ENCODE measurements around the gene PSMD14. TPM values are rescaled to one million over a fixed set of nuclear protein-coding genes. Genes with fewer than 3 reads are reported as not detected.

Gene PSMD14
- total and polyA plus RNA-seq, 2 donors (not counting 1 experiment from before 2014, with no cell fraction given): 7.4 to 27.0 TPM

- no peaks in the 10 kb centered on the region for H3K27me3 Mint-ChIP-seq
- ATAC-seq (ENCODE audit: low read depth): no peak
- no peaks in the 10 kb centered on the region for H3K27me3 ChIP-seq (replicated peaks in 1 of 4; ENCODE audit: control extremely low read depth in 1 of 4, control insufficient read depth in 3 of 4, insufficient read depth in 4 of 4, low read length in 3 of 4)
- H3K4me1 ChIP-seq (ENCODE audit: control insufficient read depth in 2 of 2, insufficient read depth in 2 of 2, low read length in 2 of 2): no peaks in the 10 kb centered on the region
- H3K4me3 Mint-ChIP-seq: no peak overlapping the region
- H3K4me2 ChIP-seq (replicated peaks; ENCODE audit: low read depth, low read length, poor library complexity, severe bottlenecking): no peak overlapping the region
- intact Hi-C loops (cut with micrococcal nuclease): no loop called here
- H3K79me2 ChIP-seq (ENCODE audit: control insufficient read depth, insufficient read depth, low read length): no peaks in the 10 kb centered on the region
- H3K4me3 ChIP-seq (ENCODE audit: control extremely low read depth in 1 of 5, extremely low read depth in 1 of 5, insufficient read depth in 1 of 5, low read depth in 2 of 5, low read length in 4 of 5): no peak overlapping the region
- no peak overlapping the region for H3K27ac ChIP-seq (ENCODE audit: low read length in 2 of 2)
- H3K9ac ChIP-seq (ENCODE audit: low read length): no peak overlapping the region
- no peaks in the 10 kb centered on the region for H3K9me3 Mint-ChIP-seq (ENCODE audit: insufficient read depth)
- POLR2A ChIA-PET: no interaction called here
- CTCF ChIA-PET: no interaction called here
- no peaks in the 10 kb centered on the region for H3K9me3 ChIP-seq (ENCODE audit: control extremely low read depth in 1 of 3, control insufficient read depth in 2 of 3, insufficient read depth in 1 of 3, low read length in 2 of 3)
- no peak overlapping the region for H2AFZ ChIP-seq (ENCODE audit: insufficient read depth, low read depth, low read length, poor library complexity, severe bottlenecking)
- WGBS (ENCODE audit: insufficient coverage): no CpG with 5 or more reads among the region's 3 CpGs
- no peaks in the 10 kb centered on the region for H4K20me1 ChIP-seq (ENCODE audit: control insufficient read depth, insufficient read depth, low read length, poor library complexity, severe bottlenecking)
- H3K36me3 ChIP-seq (replicated peaks in 1 of 2; ENCODE audit: control extremely low read depth in 1 of 2, control insufficient read depth in 1 of 2, extremely low read depth in 1 of 2, insufficient read depth in 2 of 2, low read length in 1 of 2): peaks cover 3 to 4% of the 10 kb centered on the region in 2 experiments
- H3K4me1 Mint-ChIP-seq: peaks cover 17% of the 10 kb centered on the region
- TF ChIP-seq EZH2 (IDR thresholded peaks at IDR 0.05; ENCODE audit: borderline replicate concordance, insufficient read depth, low read depth, low read length, poor library complexity, severe bottlenecking) (no peak), CTCF (IDR thresholded peaks at IDR 0.05) (no peak)
- no peak for DNase-seq
- no peak overlapping the region for H3K27ac Mint-ChIP-seq
These were observed 73.3 kb downstream of the PSMD14 start for GRCh38 chr2:161381546-161381945.

- H3K9me3 ChIP-seq (ENCODE audit: control extremely low read depth in 1 of 3, control insufficient read depth in 2 of 3, insufficient read depth in 1 of 3, low read length in 2 of 3): no peaks in the 10 kb centered on the region
- H3K9ac ChIP-seq (ENCODE audit: low read length): no peak overlapping the region
- no peaks in the 10 kb centered on the region for H3K27me3 ChIP-seq (replicated peaks in 1 of 4; ENCODE audit: control extremely low read depth in 1 of 4, control insufficient read depth in 3 of 4, insufficient read depth in 4 of 4, low read length in 3 of 4)
- ATAC-seq (ENCODE audit: low read depth): no peak
- DNase-seq: no peak
- Mint-ChIP-seq H3K27ac (no peak overlapping the region), H3K4me3 (no peak overlapping the region), H3K4me1 (peaks cover 20% of the 10 kb centered on the region), H3K9me3 (ENCODE audit: insufficient read depth) (no peaks in the 10 kb centered on the region), H3K27me3 (no peaks in the 10 kb centered on the region)
- CTCF ChIA-PET: no interaction called here
- TF ChIP-seq CTCF (IDR thresholded peaks at IDR 0.05): no peak
- no peaks in the 10 kb centered on the region for H3K79me2 ChIP-seq (ENCODE audit: control insufficient read depth, insufficient read depth, low read length)
- no peak overlapping the region for H3K4me2 ChIP-seq (replicated peaks; ENCODE audit: low read depth, low read length, poor library complexity, severe bottlenecking)
- H3K4me3 ChIP-seq (ENCODE audit: control extremely low read depth in 1 of 5, extremely low read depth in 1 of 5, insufficient read depth in 1 of 5, low read depth in 2 of 5, low read length in 4 of 5): no peak overlapping the region
- WGBS (ENCODE audit: insufficient coverage): no CpG with 5 or more reads among the region's 4 CpGs
- peaks cover 3% of the 10 kb centered on the region in 2 experiments for H3K36me3 ChIP-seq (replicated peaks in 1 of 2; ENCODE audit: control extremely low read depth in 1 of 2, control insufficient read depth in 1 of 2, extremely low read depth in 1 of 2, insufficient read depth in 2 of 2, low read length in 1 of 2)
- no peak overlapping the region for H2AFZ ChIP-seq (ENCODE audit: insufficient read depth, low read depth, low read length, poor library complexity, severe bottlenecking)
- intact Hi-C loops (cut with micrococcal nuclease): no loop called here
- POLR2A ChIA-PET: no interaction called here
- H3K4me1 ChIP-seq (ENCODE audit: control insufficient read depth in 2 of 2, insufficient read depth in 2 of 2, low read length in 2 of 2): no peaks in the 10 kb centered on the region
- no peaks in the 10 kb centered on the region for H4K20me1 ChIP-seq (ENCODE audit: control insufficient read depth, insufficient read depth, low read length, poor library complexity, severe bottlenecking)
- no peak overlapping the region for H3K27ac ChIP-seq (ENCODE audit: low read length in 2 of 2)
These were observed 74.5 kb downstream of the PSMD14 start for GRCh38 chr2:161382747-161383146.

Measured in B cell (primary cell).